ENCODE measurements around the gene HCK. TPM values are rescaled to one million over a fixed set of nuclear protein-coding genes. Genes with fewer than 3 reads are reported as not detected.

Gene HCK
- total RNA-seq, 1 donor from 2014 or later: 49.0 TPM

- H3K9me3 ChIP-seq: no peaks in the 10 kb centered on the region
- H3K4me1 ChIP-seq: no peaks in the 10 kb centered on the region
- ATAC-seq: no peak
- DNase-seq: no peak
- H3K4me3 ChIP-seq: no peak overlapping the region
- no peak for TF ChIP-seq CTCF (IDR thresholded peaks at IDR 0.05)
- H3K27ac ChIP-seq: no peak overlapping the region
- intact Hi-C loops (cut with DNase I): no loop called here
- no peaks in the 10 kb centered on the region for H3K27me3 ChIP-seq
- H3K36me3 ChIP-seq: no peaks in the 10 kb centered on the region
Observed at GRCh38 chr20:32123088-32123487, 71.0 kb downstream of the HCK start.

- ATAC-seq (no peak), DNase-seq (no peak)
- H3K4me1 ChIP-seq: no peaks in the 10 kb centered on the region
- H3K9me3 ChIP-seq: no peaks in the 10 kb centered on the region
- H3K36me3 ChIP-seq: no peaks in the 10 kb centered on the region
- intact Hi-C loops (cut with DNase I): no loop called here
- no peak for TF ChIP-seq CTCF (IDR thresholded peaks at IDR 0.05)
- H3K27me3 ChIP-seq: no peaks in the 10 kb centered on the region
- H3K4me3 ChIP-seq: no peak overlapping the region
- H3K27ac ChIP-seq: no peak overlapping the region
Observed at GRCh38 chr20:32124916-32125454, 72.9 kb downstream of the HCK start.

- Histone ChIP-seq H3K4me1 (no peaks in the 10 kb centered on the region), H3K36me3 (no peaks in the 10 kb centered on the region), H3K4me3 (no peak overlapping the region), H3K27ac (no peak overlapping the region), H3K9me3 (no peaks in the 10 kb centered on the region), H3K27me3 (no peaks in the 10 kb centered on the region)
- intact Hi-C loops (cut with DNase I): no loop called here
- TF ChIP-seq CTCF (IDR thresholded peaks at IDR 0.05): no peak
- ATAC-seq (no peak), DNase-seq (no peak)
Observed at GRCh38 chr20:32125506-32125905, 73.5 kb downstream of the HCK start.

GRCh38 chr20:32126919-32127318, 74.9 kb downstream of the HCK start:
- H3K27ac ChIP-seq: no peak overlapping the region
- H3K27me3 ChIP-seq: no peaks in the 10 kb centered on the region
- no peaks in the 10 kb centered on the region for H3K9me3 ChIP-seq
- no peak for DNase-seq
- no peaks in the 10 kb centered on the region for H3K4me1 ChIP-seq
- H3K4me3 ChIP-seq: no peak overlapping the region
- no peaks in the 10 kb centered on the region for H3K36me3 ChIP-seq
- intact Hi-C loops (cut with DNase I): no loop called here
- TF ChIP-seq CTCF (IDR thresholded peaks at IDR 0.05): no peak
- ATAC-seq: no peak

GRCh38 chr20:32127347-32127746, 75.3 kb downstream of the HCK start:
- H3K9me3 ChIP-seq: no peaks in the 10 kb centered on the region
- no peaks in the 10 kb centered on the region for H3K27me3 ChIP-seq
- TF ChIP-seq CTCF (IDR thresholded peaks at IDR 0.05): no peak
- H3K4me1 ChIP-seq: no peaks in the 10 kb centered on the region
- no peak overlapping the region for H3K27ac ChIP-seq
- H3K36me3 ChIP-seq: no peaks in the 10 kb centered on the region
- no peak for ATAC-seq
- H3K4me3 ChIP-seq: no peak overlapping the region
- intact Hi-C loops (cut with DNase I): no loop called here
- DNase-seq: no peak

- ATAC-seq: no peak
- intact Hi-C loops (cut with DNase I): no loop called here
- H3K27me3 ChIP-seq: no peaks in the 10 kb centered on the region
Observed at GRCh38 chr20:32128167-32128566, 76.1 kb downstream of the HCK start.

More at GRCh38 chr20:32128167-32128566, 76.1 kb downstream of the HCK start:
- TF ChIP-seq CTCF (IDR thresholded peaks at IDR 0.05): no peak
- Histone ChIP-seq H3K4me1 (no peaks in the 10 kb centered on the region), H3K4me3 (no peak overlapping the region), H3K36me3 (peaks cover 3% of the 10 kb centered on the region), H3K27ac (no peak overlapping the region), H3K9me3 (no peaks in the 10 kb centered on the region)
- DNase-seq: no peak
